Parathyroid adenoma (tissue), 2 donors: ENCODE measurements around the gene SERTAD2.

Source experiments
- H2AFZ ChIP-seq: fragments of 300-600 bp; sonication (generic); one replicate; pipeline ENCODE4 v1.7.0; 2017; ENCODE audit warnings: antibody characterized with exemption, mild to moderate bottlenecking
- H3K27ac ChIP-seq: fragments of 300-600 bp; sonication (generic); one replicate; pipeline ENCODE4 v1.7.0; 2017
- H3K27me3 ChIP-seq: fragments of 300-600 bp; sonication (generic); one replicate; pipeline ENCODE4 v1.7.0; 2017; ENCODE audit warnings: low read length; ENCODE audit not compliant: control insufficient read depth, insufficient read depth
- H3K36me3 ChIP-seq: fragments of 300-600 bp; sonication (generic); one replicate; pipeline ENCODE4 v1.7.0; 2017; ENCODE audit warnings: low read length; ENCODE audit not compliant: control insufficient read depth, insufficient read depth
- H3K4me1 ChIP-seq: fragments of 300-600 bp; sonication (generic); one replicate; pipeline ENCODE4 v1.7.0; 2017; ENCODE audit warnings: control low read depth
- H3K4me2 ChIP-seq: fragments of 300-600 bp; sonication (generic); one replicate; pipeline ENCODE4 v1.7.0; 2017; ENCODE audit warnings: low read length
- H3K4me3 ChIP-seq: fragments of 300-600 bp; sonication (generic); one replicate; pipeline ENCODE4 v1.7.0; 2017; ENCODE audit warnings: low read depth, low read length
- H3K79me2 ChIP-seq: fragments of 300-600 bp; sonication (generic); one replicate; pipeline ENCODE4 v1.7.0; 2017; ENCODE audit warnings: control low read depth
- H3K9ac ChIP-seq: fragments of 300-600 bp; sonication (generic); one replicate; pipeline ENCODE4 v1.7.0; 2017; ENCODE audit warnings: mild to moderate bottlenecking
- H3K9me3 ChIP-seq: fragments of 300-600 bp; sonication (generic); one replicate; pipeline ENCODE4 v1.7.0; 2017; ENCODE audit warnings: low read length; ENCODE audit not compliant: control insufficient read depth
- TF ChIP-seq, protein P1 (sequence below): fragments of 300-600 bp; sonication (generic); IDR thresholded peaks from one replicate; pipeline ENCODE4 v1.7.0; 2017; ENCODE audit warnings: antibody characterized with exemption, mild to moderate bottlenecking
- donor health status: primary hyperparathyroidism.

Gene SERTAD2

GRCh38 chr2:64692401-64692800 lies 38.7 kb upstream of the SERTAD2 start:
- peaks cover 10% of the 10 kb centered on the region for H3K4me1 ChIP-seq
- H3K27ac ChIP-seq, result no peak overlapping the region
- no peaks in the 10 kb centered on the region for H3K79me2 ChIP-seq
- no peaks in the 10 kb centered on the region for H3K9me3 ChIP-seq
- H3K4me2 ChIP-seq, result no peak overlapping the region
- H3K36me3 ChIP-seq, result no peaks in the 10 kb centered on the region
- H3K27me3 ChIP-seq, result no peaks in the 10 kb centered on the region
- no peak overlapping the region for H2AFZ ChIP-seq
- H3K9ac ChIP-seq, result no peak overlapping the region
- no peak overlapping the region for H3K4me3 ChIP-seq
- TF ChIP-seq, protein P1, sequence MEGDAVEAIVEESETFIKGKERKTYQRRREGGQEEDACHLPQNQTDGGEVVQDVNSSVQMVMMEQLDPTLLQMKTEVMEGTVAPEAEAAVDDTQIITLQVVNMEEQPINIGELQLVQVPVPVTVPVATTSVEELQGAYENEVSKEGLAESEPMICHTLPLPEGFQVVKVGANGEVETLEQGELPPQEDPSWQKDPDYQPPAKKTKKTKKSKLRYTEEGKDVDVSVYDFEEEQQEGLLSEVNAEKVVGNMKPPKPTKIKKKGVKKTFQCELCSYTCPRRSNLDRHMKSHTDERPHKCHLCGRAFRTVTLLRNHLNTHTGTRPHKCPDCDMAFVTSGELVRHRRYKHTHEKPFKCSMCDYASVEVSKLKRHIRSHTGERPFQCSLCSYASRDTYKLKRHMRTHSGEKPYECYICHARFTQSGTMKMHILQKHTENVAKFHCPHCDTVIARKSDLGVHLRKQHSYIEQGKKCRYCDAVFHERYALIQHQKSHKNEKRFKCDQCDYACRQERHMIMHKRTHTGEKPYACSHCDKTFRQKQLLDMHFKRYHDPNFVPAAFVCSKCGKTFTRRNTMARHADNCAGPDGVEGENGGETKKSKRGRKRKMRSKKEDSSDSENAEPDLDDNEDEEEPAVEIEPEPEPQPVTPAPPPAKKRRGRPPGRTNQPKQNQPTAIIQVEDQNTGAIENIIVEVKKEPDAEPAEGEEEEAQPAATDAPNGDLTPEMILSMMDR, result no peak

DNA sequence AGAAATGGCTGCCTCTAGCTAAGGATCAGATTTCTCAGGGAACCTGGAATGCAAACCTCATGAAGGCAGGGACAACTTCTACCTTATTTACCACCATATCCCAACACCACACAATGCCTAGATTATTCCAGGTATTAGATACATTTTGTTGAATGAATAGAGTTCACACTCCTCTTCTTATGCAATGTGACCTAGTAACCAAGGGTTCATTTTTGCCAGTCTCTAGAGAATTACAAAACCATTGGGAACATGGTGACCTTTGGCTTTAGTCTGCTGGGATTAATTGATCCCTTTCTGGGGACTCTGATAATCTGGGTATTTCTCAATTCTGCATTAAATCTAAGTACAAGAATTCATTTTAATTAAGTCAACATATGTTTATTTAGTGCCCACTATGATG lies 35.2 kb upstream of the SERTAD2 start:
- H2AFZ ChIP-seq, result no peak overlapping the region
- no peaks in the 10 kb centered on the region for H3K36me3 ChIP-seq
- no peaks in the 10 kb centered on the region for H3K4me1 ChIP-seq
- TF ChIP-seq, protein P1, result no peak
- no peak overlapping the region for H3K9ac ChIP-seq
- no peaks in the 10 kb centered on the region for H3K79me2 ChIP-seq
- H3K9me3 ChIP-seq, result no peaks in the 10 kb centered on the region
- H3K27me3 ChIP-seq, result no peaks in the 10 kb centered on the region
- H3K27ac ChIP-seq, result no peak overlapping the region
- no peak overlapping the region for H3K4me3 ChIP-seq
- H3K4me2 ChIP-seq, result no peak overlapping the region

- no peak overlapping the region for H3K4me3 ChIP-seq
- H3K27me3 ChIP-seq, result no peaks in the 10 kb centered on the region
- no peak overlapping the region for H2AFZ ChIP-seq
- no peak overlapping the region for H3K9ac ChIP-seq
- no peaks in the 10 kb centered on the region for H3K4me1 ChIP-seq
- H3K27ac ChIP-seq, result no peak overlapping the region
- TF ChIP-seq, protein P1, result no peak
- no peak overlapping the region for H3K4me2 ChIP-seq
- no peaks in the 10 kb centered on the region for H3K36me3 ChIP-seq
- H3K9me3 ChIP-seq, result no peaks in the 10 kb centered on the region
- H3K79me2 ChIP-seq, result no peaks in the 10 kb centered on the region
Observed at GRCh38 chr2:64686283-64686956, 32.7 kb upstream of the SERTAD2 start.

DNA sequence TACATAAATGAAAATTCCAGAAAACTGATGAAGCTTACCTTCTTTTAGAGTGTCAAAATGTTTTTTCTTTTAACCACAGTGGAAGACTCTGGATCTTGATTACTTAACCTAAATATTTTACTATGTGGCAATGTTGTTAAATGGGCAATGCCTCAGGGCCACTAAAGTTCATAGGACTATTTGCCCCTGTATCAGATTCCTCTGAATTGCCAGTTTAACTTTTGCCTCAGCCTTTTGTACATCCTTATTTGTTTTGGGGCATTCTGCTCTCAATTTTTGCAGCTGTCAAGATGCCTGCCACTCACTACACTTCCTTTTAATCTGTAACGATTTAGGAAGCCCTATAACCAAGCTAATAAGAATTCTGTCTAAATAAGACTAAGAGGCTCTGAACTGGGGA lies 31.7 kb upstream of the SERTAD2 start:
- no peaks in the 10 kb centered on the region for H3K4me1 ChIP-seq
- no peaks in the 10 kb centered on the region for H3K36me3 ChIP-seq
- H2AFZ ChIP-seq, result no peak overlapping the region
- no peaks in the 10 kb centered on the region for H3K9me3 ChIP-seq
- H3K79me2 ChIP-seq, result no peaks in the 10 kb centered on the region
- no peak overlapping the region for H3K4me3 ChIP-seq
- H3K4me2 ChIP-seq, result no peak overlapping the region
- TF ChIP-seq, protein P1, result no peak
- H3K27ac ChIP-seq, result no peak overlapping the region
- H3K9ac ChIP-seq, result no peak overlapping the region
- H3K27me3 ChIP-seq, result no peaks in the 10 kb centered on the region
